Activated CD8-positive, alpha-beta T cell treated with anti-CD3 and anti-CD28 coated beads, Interleukin-2, amount 10 ng/mL, durations not matched to agents 7 days and 5 days (primary cell): ENCODE data around the gene ARHGAP23. TPM values are rescaled to one million over a fixed set of nuclear protein-coding genes. Genes with fewer than 3 reads are reported as not detected.
A peak's percentile ranks its signal among the peaks of the same experiment; 100 is the strongest.

Source experiments
- ATAC-seq: fragments of 150-1000 bp; cut with Tn5 transposase; one replicate; pipeline ENCODE4 v1.10.0; 2021; ENCODE audit warnings: moderate library complexity
- CTCF ChIA-PET: fragments of 350-600 bp; sonication (Branson Sonifier 250); formaldehyde crosslinking; loops from one replicate; lab custom pipeline; 2021; ENCODE audit warnings: antibody characterized with exemption; lab: Charles Lee
- POLR2A ChIA-PET: fragments of 350-600 bp; sonication (Branson Sonifier 250); formaldehyde crosslinking; loops from one replicate; lab custom pipeline; 2021; ENCODE audit warnings: antibody characterized with exemption; lab: Charles Lee
- DNase-seq: peaks from one replicate; pipeline ENCODE4 v3.0.0-alpha.2; 2020
- H3K27ac Mint-ChIP-seq: one replicate; pipeline ENCODE4 v1.8.0; 2021; ENCODE audit warnings: mild to moderate bottlenecking, mixed read lengths
- H3K27me3 Mint-ChIP-seq: one replicate; pipeline ENCODE4 v1.8.0; 2021; ENCODE audit warnings: low read depth, mixed read lengths
- H3K36me3 Mint-ChIP-seq: one replicate; pipeline ENCODE4 v1.8.0; 2021; ENCODE audit warnings: low read depth, mixed read lengths
- H3K4me1 Mint-ChIP-seq: one replicate; pipeline ENCODE4 v1.8.0; 2021; ENCODE audit warnings: low read depth, mixed read lengths
- H3K4me3 Mint-ChIP-seq: one replicate; pipeline ENCODE4 v1.8.0; 2021; ENCODE audit warnings: mild to moderate bottlenecking, mixed read lengths
- H3K9me3 Mint-ChIP-seq: one replicate; pipeline ENCODE4 v1.8.0; 2022; ENCODE audit warnings: mixed read lengths; ENCODE audit not compliant: insufficient read depth
- total RNA-seq, 2 experiments: library from RNA; stranded (reverse); gene quantifications; one replicate each; pipeline ENCODE4 v1.2.3, GENCODE V29; 2021

Gene ARHGAP23, protein sequence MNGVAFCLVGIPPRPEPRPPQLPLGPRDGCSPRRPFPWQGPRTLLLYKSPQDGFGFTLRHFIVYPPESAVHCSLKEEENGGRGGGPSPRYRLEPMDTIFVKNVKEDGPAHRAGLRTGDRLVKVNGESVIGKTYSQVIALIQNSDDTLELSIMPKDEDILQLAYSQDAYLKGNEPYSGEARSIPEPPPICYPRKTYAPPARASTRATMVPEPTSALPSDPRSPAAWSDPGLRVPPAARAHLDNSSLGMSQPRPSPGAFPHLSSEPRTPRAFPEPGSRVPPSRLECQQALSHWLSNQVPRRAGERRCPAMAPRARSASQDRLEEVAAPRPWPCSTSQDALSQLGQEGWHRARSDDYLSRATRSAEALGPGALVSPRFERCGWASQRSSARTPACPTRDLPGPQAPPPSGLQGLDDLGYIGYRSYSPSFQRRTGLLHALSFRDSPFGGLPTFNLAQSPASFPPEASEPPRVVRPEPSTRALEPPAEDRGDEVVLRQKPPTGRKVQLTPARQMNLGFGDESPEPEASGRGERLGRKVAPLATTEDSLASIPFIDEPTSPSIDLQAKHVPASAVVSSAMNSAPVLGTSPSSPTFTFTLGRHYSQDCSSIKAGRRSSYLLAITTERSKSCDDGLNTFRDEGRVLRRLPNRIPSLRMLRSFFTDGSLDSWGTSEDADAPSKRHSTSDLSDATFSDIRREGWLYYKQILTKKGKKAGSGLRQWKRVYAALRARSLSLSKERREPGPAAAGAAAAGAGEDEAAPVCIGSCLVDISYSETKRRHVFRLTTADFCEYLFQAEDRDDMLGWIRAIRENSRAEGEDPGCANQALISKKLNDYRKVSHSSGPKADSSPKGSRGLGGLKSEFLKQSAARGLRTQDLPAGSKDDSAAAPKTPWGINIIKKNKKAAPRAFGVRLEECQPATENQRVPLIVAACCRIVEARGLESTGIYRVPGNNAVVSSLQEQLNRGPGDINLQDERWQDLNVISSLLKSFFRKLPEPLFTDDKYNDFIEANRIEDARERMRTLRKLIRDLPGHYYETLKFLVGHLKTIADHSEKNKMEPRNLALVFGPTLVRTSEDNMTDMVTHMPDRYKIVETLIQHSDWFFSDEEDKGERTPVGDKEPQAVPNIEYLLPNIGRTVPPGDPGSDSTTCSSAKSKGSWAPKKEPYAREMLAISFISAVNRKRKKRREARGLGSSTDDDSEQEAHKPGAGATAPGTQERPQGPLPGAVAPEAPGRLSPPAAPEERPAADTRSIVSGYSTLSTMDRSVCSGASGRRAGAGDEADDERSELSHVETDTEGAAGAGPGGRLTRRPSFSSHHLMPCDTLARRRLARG (N-terminal part only)
- total RNA-seq: under 1 TPM; 0.24 to 0.47 TPM

GRCh38 chr17:38428112-38428642 lies at the start of gene ARHGAP23:
Gene ARHGAP23, plus strand, starts transcription at chr17:38428464. Its CDS starts 22 bp downstream, at chr17:38428486.
- ATAC-seq: peak; percentile 61
- H3K27me3 Mint-ChIP-seq: peaks cover 40% of the 10 kb centered on the region
- H3K36me3 Mint-ChIP-seq: no peaks in the 10 kb centered on the region
- H3K27ac Mint-ChIP-seq: no peak within 1 kb of the TSS
- ChIA-PET POLR2A (interaction anchor here (0.5 to 0.6 kb wide), 2 partner anchors 64 to 678 kb away, joined by 3 read pairs; no protein-coding TSS in a partner anchor), CTCF (interaction anchor here (0.9 to 1.6 kb wide), 3 partner anchors 9 to 130 kb away, joined by 3 to 6 read pairs (median 3); no protein-coding TSS in a partner anchor)
- peaks cover 5% of the 10 kb centered on the region for H3K4me1 Mint-ChIP-seq
- H3K4me3 Mint-ChIP-seq: peak within 1 kb of the TSS; percentile 56
- H3K9me3 Mint-ChIP-seq: no peaks in the 10 kb centered on the region
- DNase-seq: peak; percentile 34

DNA sequence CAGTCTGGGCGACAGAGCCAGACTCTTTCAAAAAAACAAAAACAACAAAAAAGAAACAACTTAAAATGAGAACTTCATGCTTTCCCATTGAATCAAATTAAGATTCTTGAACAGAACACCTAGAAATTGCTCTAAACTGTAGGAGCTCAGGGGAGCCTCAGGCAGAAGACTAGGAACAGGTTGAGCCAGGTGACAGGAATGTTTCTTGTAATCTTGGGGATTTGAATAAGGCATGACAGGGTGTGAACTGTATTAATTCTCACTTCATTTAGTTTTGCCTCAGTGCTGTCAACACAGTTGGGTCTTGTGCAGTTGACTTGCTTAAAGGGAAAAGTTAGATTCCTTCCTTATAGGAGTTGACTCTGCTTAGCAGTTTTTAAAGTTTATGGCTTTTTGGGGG lies 48.8 kb upstream of the ARHGAP23 start:
- CTCF ChIA-PET: interaction anchor here (1.3 to 5.7 kb wide), 2 partner anchors 30 to 179 kb away, joined by 3 to 31 read pairs; no protein-coding TSS in a partner anchor

GRCh38 chr17:38395090-38395489 lies 33.2 kb upstream of the ARHGAP23 start:
- Mint-ChIP-seq H3K4me1 (no peaks in the 10 kb centered on the region), H3K36me3 (peaks cover 22% of the 10 kb centered on the region), H3K4me3 (no peak overlapping the region), H3K27me3 (no peaks in the 10 kb centered on the region), H3K27ac (no peak overlapping the region), H3K9me3 (no peaks in the 10 kb centered on the region)
- no peak for ATAC-seq
- ChIA-PET POLR2A (no interaction called here), CTCF (interaction anchor here (1.0 to 3.2 kb wide), 3 partner anchors 19 to 46 kb away, joined by 4 to 16 read pairs (median 8); no protein-coding TSS in a partner anchor)
- DNase-seq: no peak

More for the DNA sequence above, 48.8 kb upstream of the ARHGAP23 start:
- Mint-ChIP-seq H3K27ac (no peak overlapping the region), H3K4me1 (peaks cover 5% of the 10 kb centered on the region), H3K36me3 (peaks cover 12% of the 10 kb centered on the region), H3K4me3 (no peak overlapping the region), H3K9me3 (no peaks in the 10 kb centered on the region), H3K27me3 (no peaks in the 10 kb centered on the region)
- POLR2A ChIA-PET: no interaction called here
- no peak for DNase-seq
- ATAC-seq: no peak

DNA sequence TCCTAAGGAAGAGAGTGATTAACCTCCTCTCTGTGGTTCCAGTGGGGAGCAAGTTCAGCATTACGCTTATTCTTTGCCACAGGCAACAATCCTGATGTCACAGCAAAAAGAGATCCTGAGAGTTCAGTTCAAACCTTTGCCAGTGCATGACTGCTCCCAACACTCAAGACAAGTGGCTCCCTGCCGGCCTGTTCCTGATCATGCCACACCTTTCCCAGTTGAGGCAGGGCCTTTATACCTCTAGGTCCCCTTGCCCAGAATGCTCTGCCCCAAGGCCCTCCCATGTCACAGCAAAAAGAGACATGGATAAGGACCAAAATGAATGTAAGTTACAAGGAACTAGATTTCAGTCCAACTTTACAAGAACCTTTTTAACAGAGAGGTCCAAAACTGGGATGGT lies 31.0 kb upstream of the ARHGAP23 start:
- ATAC-seq: no peak
- Mint-ChIP-seq H3K36me3 (peaks cover 26% of the 10 kb centered on the region), H3K9me3 (no peaks in the 10 kb centered on the region), H3K4me1 (peaks cover 5% of the 10 kb centered on the region), H3K27me3 (no peaks in the 10 kb centered on the region), H3K4me3 (no peak overlapping the region), H3K27ac (no peak overlapping the region)
- no peak for DNase-seq
- POLR2A ChIA-PET: no interaction called here
- CTCF ChIA-PET: interaction anchor here (1.5 to 3.2 kb wide), 2 partner anchors 17 to 48 kb away, joined by 3 to 16 read pairs; no protein-coding TSS in a partner anchor

- ChIA-PET POLR2A (no interaction called here), CTCF (interaction anchor here (1.2 to 1.8 kb wide), 4 partner anchors 11 to 46 kb away, joined by 3 to 8 read pairs (median 4); no protein-coding TSS in a partner anchor)
- peaks cover 25% of the 10 kb centered on the region for H3K36me3 Mint-ChIP-seq
- no peaks in the 10 kb centered on the region for H3K27me3 Mint-ChIP-seq
- ATAC-seq: no peak
- H3K9me3 Mint-ChIP-seq: no peaks in the 10 kb centered on the region
- DNase-seq: no peak
- no peak overlapping the region for H3K4me3 Mint-ChIP-seq
- H3K27ac Mint-ChIP-seq: no peak overlapping the region
- peaks cover 5% of the 10 kb centered on the region for H3K4me1 Mint-ChIP-seq
Observed at GRCh38 chr17:38400286-38400685, 28.0 kb upstream of the ARHGAP23 start.

DNA sequence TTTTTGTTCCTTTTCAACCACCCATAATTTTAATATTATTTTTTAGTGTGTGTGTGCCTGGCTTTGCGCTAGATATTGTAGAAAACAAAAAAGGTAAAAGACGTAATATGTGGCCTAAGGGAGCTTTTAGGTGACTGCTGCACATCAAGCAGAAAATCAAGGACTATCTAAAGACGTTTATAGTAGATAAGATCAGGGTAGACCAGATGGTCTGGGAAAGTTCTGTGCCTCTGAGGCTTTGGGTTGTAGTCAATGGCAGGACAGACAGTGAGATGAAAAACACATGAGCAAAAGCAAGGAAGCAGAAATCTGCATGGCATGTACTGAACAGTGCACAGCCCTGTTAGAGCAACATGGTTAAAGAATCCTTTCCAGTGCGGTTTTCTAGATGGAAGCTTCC lies 26.8 kb upstream of the ARHGAP23 start:
- ChIA-PET POLR2A (interaction anchor here (1.0 kb wide), 1 partner anchor 185 kb away, joined by 3 read pairs; no protein-coding TSS in a partner anchor), CTCF (interaction anchor here (0.8 to 3.0 kb wide), 3 partner anchors 13 to 52 kb away, joined by 3 to 12 read pairs (median 8); no protein-coding TSS in a partner anchor)
- DNase-seq (no peak), ATAC-seq (no peak)
- Mint-ChIP-seq H3K36me3 (peaks cover 19% of the 10 kb centered on the region), H3K9me3 (no peaks in the 10 kb centered on the region), H3K4me3 (no peak overlapping the region), H3K4me1 (peaks cover 5% of the 10 kb centered on the region), H3K27me3 (no peaks in the 10 kb centered on the region), H3K27ac (no peak overlapping the region)

GRCh38 chr17:38402897-38403296 lies 25.4 kb upstream of the ARHGAP23 start:
- no peak overlapping the region for H3K27ac Mint-ChIP-seq
- DNase-seq (no peak), ATAC-seq (no peak)
- H3K9me3 Mint-ChIP-seq: no peaks in the 10 kb centered on the region
- H3K4me3 Mint-ChIP-seq: no peak overlapping the region
- peaks cover 10% of the 10 kb centered on the region for H3K36me3 Mint-ChIP-seq
- peaks cover 5% of the 10 kb centered on the region for H3K4me1 Mint-ChIP-seq
- H3K27me3 Mint-ChIP-seq: no peaks in the 10 kb centered on the region
- ChIA-PET POLR2A (no interaction called here), CTCF (interaction anchor here (0.8 to 3.0 kb wide), 3 partner anchors 12 to 54 kb away, joined by 3 to 12 read pairs (median 4); no protein-coding TSS in a partner anchor)

DNA sequence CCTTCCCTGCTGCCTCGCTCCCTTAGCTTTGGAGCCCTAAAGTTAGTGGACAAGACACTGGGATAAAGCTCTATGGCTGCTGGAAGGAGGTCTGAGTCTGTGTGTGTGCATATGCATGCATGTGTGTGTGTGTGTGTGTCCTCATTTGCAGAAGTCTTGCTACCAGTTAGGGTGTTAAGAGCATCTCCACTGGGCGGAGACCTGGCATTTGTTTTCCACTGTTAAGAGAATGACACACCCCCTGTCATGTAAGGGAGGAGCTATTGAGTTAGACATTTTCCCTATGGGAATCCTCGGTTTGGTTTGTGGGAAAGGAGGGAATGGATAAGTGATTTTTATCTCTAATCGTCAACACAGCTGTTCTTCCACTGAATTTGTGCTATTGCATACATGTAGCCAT lies 24.8 kb upstream of the ARHGAP23 start:
- Mint-ChIP-seq H3K4me3 (no peak overlapping the region), H3K4me1 (peaks cover 5% of the 10 kb centered on the region), H3K36me3 (peaks cover 9% of the 10 kb centered on the region), H3K27ac (no peak overlapping the region), H3K27me3 (no peaks in the 10 kb centered on the region), H3K9me3 (no peaks in the 10 kb centered on the region)
- ChIA-PET POLR2A (interaction anchor here (0.6 to 0.7 kb wide), 2 partner anchors 12 to 30 kb away, joined by 3 read pairs; no protein-coding TSS in a partner anchor), CTCF (interaction anchor here (0.8 to 3.0 kb wide), 2 partner anchors 11 to 54 kb away, joined by 4 to 12 read pairs; no protein-coding TSS in a partner anchor)
- no peak for ATAC-seq
- DNase-seq: no peak

DNA sequence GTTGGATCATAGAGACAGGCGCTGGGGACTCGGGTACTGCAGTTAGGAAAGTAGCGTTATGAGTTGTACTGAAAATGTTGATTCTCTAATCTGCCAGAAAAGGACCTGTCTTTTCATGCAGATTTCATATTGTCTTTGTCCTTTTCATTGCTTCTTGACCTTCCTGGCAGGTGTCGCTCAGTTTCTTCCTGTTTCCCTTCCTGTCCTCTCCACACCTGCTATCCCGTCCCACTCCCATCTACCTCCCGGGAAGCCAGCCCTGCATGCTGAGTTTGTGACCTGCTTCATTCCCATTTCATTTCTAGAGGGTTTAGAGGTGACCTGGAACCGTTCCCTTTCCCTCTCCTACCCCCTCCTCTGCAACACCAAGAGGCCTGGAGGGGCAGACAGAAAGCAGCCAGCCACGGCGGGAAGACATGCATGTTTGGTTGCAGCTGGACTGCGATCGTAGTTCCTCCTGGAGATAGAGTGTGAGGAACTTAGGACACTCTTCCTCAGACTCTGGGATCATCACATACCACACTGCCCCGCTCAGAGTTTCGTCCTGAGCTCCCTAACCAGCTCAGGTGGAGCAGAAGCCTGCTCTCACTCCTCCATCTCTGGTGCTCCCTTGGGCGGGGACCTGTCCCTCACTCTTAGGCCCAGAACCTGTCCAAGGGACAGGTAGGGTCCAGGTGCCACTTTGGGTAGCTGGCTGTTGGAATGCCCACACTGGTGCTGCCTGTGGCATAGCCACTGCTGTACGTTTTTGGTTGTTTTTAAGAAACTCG lies 23.9 kb upstream of the ARHGAP23 start:
- Mint-ChIP-seq H3K27me3 (no peaks in the 10 kb centered on the region), H3K36me3 (peaks cover 9% of the 10 kb centered on the region), H3K27ac (no peak overlapping the region), H3K4me1 (peaks cover 5% of the 10 kb centered on the region), H3K9me3 (no peaks in the 10 kb centered on the region), H3K4me3 (no peak overlapping the region)
- POLR2A ChIA-PET: interaction anchor here (0.6 kb wide), 1 partner anchor 136 kb away, joined by 3 read pairs; no protein-coding TSS in a partner anchor
- no peak for DNase-seq
- CTCF ChIA-PET: interaction anchor here (0.7 kb wide), 1 partner anchor 10 kb away, joined by 3 read pairs; no protein-coding TSS in a partner anchor
- ATAC-seq: no peak

DNA sequence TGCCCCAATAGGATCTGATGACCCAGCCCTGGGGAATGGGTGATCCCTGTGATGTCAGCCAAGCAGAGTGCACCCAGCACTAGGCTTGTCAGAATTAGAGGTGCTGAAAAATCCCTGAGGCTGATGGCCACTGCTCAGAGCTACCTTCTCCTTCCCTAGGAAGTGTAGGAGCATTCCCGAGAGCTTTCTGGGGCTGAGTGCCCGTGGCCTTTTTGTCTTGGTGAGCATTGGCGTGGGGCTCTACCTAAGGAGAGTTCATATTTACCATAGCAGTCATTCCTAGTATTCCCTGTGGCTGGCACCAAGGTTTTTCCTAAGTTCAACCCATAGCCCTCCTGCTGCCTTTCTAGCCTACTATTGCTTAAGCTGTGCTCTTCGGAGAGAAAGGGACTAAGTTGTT lies 22.6 kb upstream of the ARHGAP23 start:
- Mint-ChIP-seq H3K9me3 (no peaks in the 10 kb centered on the region), H3K27ac (no peak overlapping the region), H3K36me3 (no peaks in the 10 kb centered on the region), H3K4me1 (peaks cover 4% of the 10 kb centered on the region), H3K27me3 (no peaks in the 10 kb centered on the region), H3K4me3 (no peak overlapping the region)
- POLR2A ChIA-PET: no interaction called here
- CTCF ChIA-PET: no interaction called here
- DNase-seq (no peak), ATAC-seq (no peak)
